Astrocyte (in vitro differentiated cells and primary cell): Measurements from ENCODE around the gene PAM16. TPM values are rescaled to one million over a fixed set of nuclear protein-coding genes. Genes with fewer than 3 reads are reported as not detected.

Experiments used
- DNase-seq: peaks from one replicate; pipeline ENCODE4 v3.0.0-alpha.2; 2010; ENCODE audit warnings: low read depth
- FAIRE-seq: peaks from 2 replicates; lab custom pipeline; 2011; peaks lifted over from hg19 to GRCh38; lab: Jason Lieb, UNC
- H2AFZ ChIP-seq: 2 replicates; pipeline ENCODE4 v1.6.0; 2012; ENCODE audit warnings: low read depth, low read length, inconsistent platforms
- H3K27ac ChIP-seq: 2 replicates; pipeline ENCODE4 v1.5.1; 2011; ENCODE audit warnings: low read depth, low read length, inconsistent platforms
- H3K27me3 ChIP-seq: 2 replicates; pipeline ENCODE4 v1.6.0; 2011; ENCODE audit warnings: low read length, inconsistent platforms; ENCODE audit not compliant: insufficient read depth
- H3K36me3 ChIP-seq: 2 replicates; pipeline ENCODE4 v1.5.1; 2011; ENCODE audit warnings: low read length, inconsistent platforms; ENCODE audit not compliant: insufficient read depth
- H3K4me1 ChIP-seq: 2 replicates; pipeline ENCODE4 v1.5.1; 2011; ENCODE audit warnings: low read length, inconsistent platforms; ENCODE audit not compliant: insufficient read depth
- H3K4me2 ChIP-seq: 2 replicates; pipeline ENCODE4 v1.6.0; 2012; ENCODE audit warnings: low read length, inconsistent platforms
- H3K4me3 ChIP-seq: 2 replicates; pipeline ENCODE4 v1.5.1; 2011; ENCODE audit warnings: low read depth, mild to moderate bottlenecking, low read length, inconsistent platforms; ENCODE audit not compliant: insufficient read depth
- H3K79me2 ChIP-seq: 2 replicates; pipeline ENCODE4 v1.6.0; 2012; ENCODE audit warnings: mild to moderate bottlenecking, low read length, inconsistent platforms; ENCODE audit not compliant: insufficient read depth
- H3K9ac ChIP-seq: 2 replicates; pipeline ENCODE4 v1.6.0; 2012; ENCODE audit warnings: mild to moderate bottlenecking, low read length, inconsistent platforms
- H3K9me3 ChIP-seq: 2 replicates; pipeline ENCODE4 v1.5.1; 2012; ENCODE audit warnings: low read depth, mild to moderate bottlenecking, low read length, inconsistent platforms; ENCODE audit not compliant: insufficient read depth
- H4K20me1 ChIP-seq: 2 replicates; pipeline ENCODE4 v1.6.0; 2012; ENCODE audit warnings: low read length, inconsistent platforms; ENCODE audit not compliant: insufficient read depth
- H3K27ac Mint-ChIP-seq: one replicate; pipeline ENCODE4 v1.8.0; 2021; ENCODE audit warnings: mild to moderate bottlenecking, mixed read lengths; ENCODE audit not compliant: unreplicated experiment
- H3K27me3 Mint-ChIP-seq: one replicate; pipeline ENCODE4 v1.8.0; 2021; ENCODE audit warnings: low read depth, mixed read lengths; ENCODE audit not compliant: unreplicated experiment
- H3K36me3 Mint-ChIP-seq: one replicate; pipeline ENCODE4 v1.8.0; 2021; ENCODE audit warnings: low read depth, mixed read lengths; ENCODE audit not compliant: unreplicated experiment
- H3K4me1 Mint-ChIP-seq: one replicate; pipeline ENCODE4 v1.8.0; 2021; ENCODE audit warnings: low read depth, mixed read lengths; ENCODE audit not compliant: unreplicated experiment
- H3K4me3 Mint-ChIP-seq: one replicate; pipeline ENCODE4 v1.8.0; 2021; ENCODE audit warnings: mild to moderate bottlenecking, moderate library complexity, mixed read lengths; ENCODE audit not compliant: unreplicated experiment
- H3K9me3 Mint-ChIP-seq: one replicate; pipeline ENCODE4 v1.8.0; 2021; ENCODE audit warnings: mild to moderate bottlenecking, mixed read lengths; ENCODE audit not compliant: unreplicated experiment
- CTCF ChIP-seq: IDR thresholded peaks from 2 replicates; pipeline ENCODE4 v1.5.1; 2011; ENCODE audit warnings: low read depth, mild to moderate bottlenecking, inconsistent platforms, low read length, moderate library complexity; ENCODE audit not compliant: insufficient read depth
- EZH2 ChIP-seq: IDR thresholded peaks from 2 replicates; pipeline ENCODE4 v1.6.1; 2012; ENCODE audit warnings: mild to moderate bottlenecking, low read length, inconsistent platforms; ENCODE audit not compliant: insufficient read depth
- total RNA-seq: library from RNA; stranded (reverse); gene quantifications from 2 replicates; pipeline ENCODE4 v1.2.1, GENCODE V29; 2021

PAM16 gene
- total RNA-seq, 1 donor from 2014 or later: 51.9 TPM

- H2AFZ ChIP-seq: no peak overlapping the region
- peaks cover 3% of the 10 kb centered on the region for H3K36me3 ChIP-seq
- H3K4me1 ChIP-seq: no peaks in the 10 kb centered on the region
- no peak overlapping the region for H3K27ac ChIP-seq
- H3K27me3 Mint-ChIP-seq: no peaks in the 10 kb centered on the region
- peaks cover 78% of the 10 kb centered on the region for H4K20me1 ChIP-seq
- H3K4me3 Mint-ChIP-seq: no peak overlapping the region
- peaks cover 2% of the 10 kb centered on the region for H3K4me1 Mint-ChIP-seq
- H3K9me3 Mint-ChIP-seq: no peaks in the 10 kb centered on the region
- peaks cover 6% of the 10 kb centered on the region for H3K36me3 Mint-ChIP-seq
- DNase-seq (no peak), FAIRE-seq (no peak)
- H3K4me3 ChIP-seq: no peak overlapping the region
- H3K4me2 ChIP-seq: no peak overlapping the region
- H3K9ac ChIP-seq: no peak overlapping the region
- TF ChIP-seq EZH2: no peak
- TF ChIP-seq CTCF: no peak
- H3K27me3 ChIP-seq: no peaks in the 10 kb centered on the region
- no peaks in the 10 kb centered on the region for H3K9me3 ChIP-seq
- peaks cover 30% of the 10 kb centered on the region for H3K79me2 ChIP-seq
- no peak overlapping the region for H3K27ac Mint-ChIP-seq
Measured at GRCh38 chr16:4339909-4340308, 11.2 kb downstream of the PAM16 start.

GRCh38 chr16:4339455-4339854 is 11.7 kb downstream of the PAM16 start:
- Histone ChIP-seq H3K4me1 (no peaks in the 10 kb centered on the region), H3K27ac (no peak overlapping the region), H2AFZ (no peak overlapping the region), H3K4me3 (no peak overlapping the region), H3K27me3 (no peaks in the 10 kb centered on the region), H3K9me3 (no peaks in the 10 kb centered on the region), H3K4me2 (no peak overlapping the region), H3K79me2 (peaks cover 28% of the 10 kb centered on the region), H3K36me3 (peaks cover 3% of the 10 kb centered on the region), H4K20me1 (peaks cover 78% of the 10 kb centered on the region), H3K9ac (no peak overlapping the region)
- peaks cover 6% of the 10 kb centered on the region for H3K36me3 Mint-ChIP-seq
- no peaks in the 10 kb centered on the region for H3K27me3 Mint-ChIP-seq
- no peak for TF ChIP-seq CTCF
- no peak for TF ChIP-seq EZH2
- H3K4me3 Mint-ChIP-seq: no peak overlapping the region
- no peak overlapping the region for H3K27ac Mint-ChIP-seq
- DNase-seq (no peak), FAIRE-seq (no peak)
- H3K9me3 Mint-ChIP-seq: no peaks in the 10 kb centered on the region
- peaks cover 2% of the 10 kb centered on the region for H3K4me1 Mint-ChIP-seq

GRCh38 chr16:4338712-4339299 is 12.3 kb downstream of the PAM16 start:
- Histone ChIP-seq H4K20me1 (peaks cover 73% of the 10 kb centered on the region), H3K79me2 (peaks cover 26% of the 10 kb centered on the region), H3K27me3 (no peaks in the 10 kb centered on the region), H3K4me1 (no peaks in the 10 kb centered on the region), H3K9ac (no peak overlapping the region), H3K4me2 (no peak overlapping the region), H3K36me3 (peaks cover 3% of the 10 kb centered on the region), H3K9me3 (no peaks in the 10 kb centered on the region), H2AFZ (no peak overlapping the region), H3K4me3 (no peak overlapping the region), H3K27ac (no peak overlapping the region)
- peaks cover 6% of the 10 kb centered on the region for H3K36me3 Mint-ChIP-seq
- H3K27ac Mint-ChIP-seq: no peak overlapping the region
- H3K9me3 Mint-ChIP-seq: no peaks in the 10 kb centered on the region
- TF ChIP-seq CTCF (no peak), EZH2 (no peak)
- no peak overlapping the region for H3K4me3 Mint-ChIP-seq
- DNase-seq (no peak), FAIRE-seq (no peak)
- H3K4me1 Mint-ChIP-seq: peaks cover 2% of the 10 kb centered on the region
- no peaks in the 10 kb centered on the region for H3K27me3 Mint-ChIP-seq
